Measurements from ENCODE around the gene UHRF1. TPM values are rescaled to one million over a fixed set of nuclear protein-coding genes. Genes with fewer than 3 reads are reported as not detected.

The UHRF1 gene
- polyA plus RNA-seq, 1 of the 3 experiments (the other 2 are of a cell fraction), result 43.4 TPM

DNA sequence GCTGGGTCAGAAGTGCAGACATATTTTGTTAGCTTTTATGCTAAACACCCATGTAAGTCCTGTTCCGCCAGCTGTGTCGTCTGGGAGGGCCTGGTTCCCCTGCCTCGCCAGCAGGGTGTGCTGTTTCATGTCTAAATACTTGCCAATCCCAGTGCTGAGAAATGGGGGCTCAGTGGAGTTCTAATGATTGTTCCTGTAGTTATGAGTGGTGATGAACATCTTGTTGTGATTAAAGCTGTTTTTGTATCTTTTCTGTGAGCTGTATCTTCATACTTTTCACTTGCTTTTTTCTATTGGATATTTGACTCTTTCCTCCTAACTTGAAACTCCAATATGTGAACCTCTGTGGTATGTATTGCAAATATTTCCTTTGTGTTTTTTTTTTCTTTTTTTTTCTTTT, 92.3 kb downstream of the UHRF1 start:
- WGBS (ENCODE audit: low lambda C conversion rate), result 82% methylated on average over 3 of the region's 3 CpGs
- H3F3A ChIP-seq (replicated peaks; ENCODE audit: insufficient read depth), result peaks cover 12% of the 10 kb centered on the region
- TF ChIP-seq SMC3 (IDR thresholded peaks at IDR 0.05; ENCODE audit: low read depth, low read length), result peak; percentile 47
- TF ChIP-seq RAD21 (IDR thresholded peaks at IDR 0.05; ENCODE audit: low read length), result peak; percentile 43
- TF ChIP-seq, protein P1, sequence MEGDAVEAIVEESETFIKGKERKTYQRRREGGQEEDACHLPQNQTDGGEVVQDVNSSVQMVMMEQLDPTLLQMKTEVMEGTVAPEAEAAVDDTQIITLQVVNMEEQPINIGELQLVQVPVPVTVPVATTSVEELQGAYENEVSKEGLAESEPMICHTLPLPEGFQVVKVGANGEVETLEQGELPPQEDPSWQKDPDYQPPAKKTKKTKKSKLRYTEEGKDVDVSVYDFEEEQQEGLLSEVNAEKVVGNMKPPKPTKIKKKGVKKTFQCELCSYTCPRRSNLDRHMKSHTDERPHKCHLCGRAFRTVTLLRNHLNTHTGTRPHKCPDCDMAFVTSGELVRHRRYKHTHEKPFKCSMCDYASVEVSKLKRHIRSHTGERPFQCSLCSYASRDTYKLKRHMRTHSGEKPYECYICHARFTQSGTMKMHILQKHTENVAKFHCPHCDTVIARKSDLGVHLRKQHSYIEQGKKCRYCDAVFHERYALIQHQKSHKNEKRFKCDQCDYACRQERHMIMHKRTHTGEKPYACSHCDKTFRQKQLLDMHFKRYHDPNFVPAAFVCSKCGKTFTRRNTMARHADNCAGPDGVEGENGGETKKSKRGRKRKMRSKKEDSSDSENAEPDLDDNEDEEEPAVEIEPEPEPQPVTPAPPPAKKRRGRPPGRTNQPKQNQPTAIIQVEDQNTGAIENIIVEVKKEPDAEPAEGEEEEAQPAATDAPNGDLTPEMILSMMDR (IDR thresholded peaks at IDR 0.05), result peak; percentile 76
- no peak for TF ChIP-seq FOXJ3 (CRISPR knock-in tag; IDR thresholded peaks at IDR 0.05)
- H3K9me3 ChIP-seq, result no peaks in the 10 kb centered on the region
- H3K27me3 ChIP-seq (ENCODE audit: insufficient read depth), result no peaks in the 10 kb centered on the region
- POLR2A ChIA-PET, result no interaction called here
- CTCF ChIA-PET, result interaction anchor here (0.6 to 3.9 kb wide), 15 partner anchors 14 to 194 kb away, joined by 3 to 29 read pairs (median 5); partner anchors contain the start of gene PLIN3
- H4K20me1 ChIP-seq (ENCODE audit: insufficient read depth), result peaks cover 84% of the 10 kb centered on the region
- H3K4me3 ChIP-seq (ENCODE audit: low read depth in 2 of 2, low read length in 1 of 2), result no peak overlapping the region
- peaks cover 91% of the 10 kb centered on the region for H3K79me2 ChIP-seq (ENCODE audit: insufficient read depth)
- peak; percentile 69 for DNase-seq
- H2AFZ ChIP-seq (ENCODE audit: low read depth), result no peak overlapping the region
- no peak overlapping the region for H3K9ac ChIP-seq
- no peaks in the 10 kb centered on the region for H3K9me2 ChIP-seq
- peaks cover 0 to 9% of the 10 kb centered on the region in 2 experiments; a peak in 1 of 4 replicates for H3K4me1 ChIP-seq (ENCODE audit: control insufficient read depth in 1 of 2, insufficient read depth in 2 of 2, low read depth in 1 of 2, low read length in 1 of 2)
- peak overlapping the region in 1 of 2 experiments; percentile 53; a peak in 2 of 4 replicates for H3K27ac ChIP-seq (ENCODE audit: low read depth in 2 of 2, low read length in 1 of 2)
- 0 out of 2 replicates have a peak overlapping the region, but pooled peaks have one; percentile 18 for H3K4me2 ChIP-seq
- H3K36me3 ChIP-seq (replicated peaks in 1 of 2; ENCODE audit: control insufficient read depth in 1 of 2, insufficient read depth in 2 of 2, low read length in 1 of 2), result peaks cover 3 to 13% of the 10 kb centered on the region in 2 experiments

- H3K4me3 ChIP-seq (ENCODE audit: low read depth in 2 of 2, low read length in 1 of 2), result no peak overlapping the region
- 48% methylated on average over 3 of the region's 4 CpGs for WGBS (ENCODE audit: low lambda C conversion rate)
- peaks cover 85% of the 10 kb centered on the region for H4K20me1 ChIP-seq (ENCODE audit: insufficient read depth)
- ChIA-PET POLR2A (no interaction called here), CTCF (interaction anchor here (0.7 to 3.9 kb wide), 15 partner anchors 14 to 194 kb away, joined by 3 to 29 read pairs (median 4); partner anchors contain the start of gene PLIN3)
- H3K27ac ChIP-seq (ENCODE audit: low read depth in 2 of 2, low read length in 1 of 2), result peak overlapping the region in 1 of 2 experiments; percentile 53; a peak in 2 of 4 replicates
- peaks cover 91% of the 10 kb centered on the region for H3K79me2 ChIP-seq (ENCODE audit: insufficient read depth)
- H3K4me2 ChIP-seq, result peak overlapping the region; percentile 18; the same call in 1 of the 2 replicates
- TF ChIP-seq EZH2phosphoT487 (IDR thresholded peaks at IDR 0.05; ENCODE audit: borderline replicate concordance, low read depth), result no peak
- H3K9me3 ChIP-seq, result no peaks in the 10 kb centered on the region
- H3K36me3 ChIP-seq (replicated peaks in 1 of 2; ENCODE audit: control insufficient read depth in 1 of 2, insufficient read depth in 2 of 2, low read length in 1 of 2), result peaks cover 3 to 13% of the 10 kb centered on the region in 2 experiments
- H3F3A ChIP-seq (replicated peaks; ENCODE audit: insufficient read depth), result peaks cover 12% of the 10 kb centered on the region
- no peak overlapping the region for H3K9ac ChIP-seq
- no peaks in the 10 kb centered on the region for H3K27me3 ChIP-seq (ENCODE audit: insufficient read depth)
- DNase-seq, result no peak
- no peak overlapping the region for H2AFZ ChIP-seq (ENCODE audit: low read depth)
- peaks cover 0 to 9% of the 10 kb centered on the region in 2 experiments; a peak in 1 of 4 replicates for H3K4me1 ChIP-seq (ENCODE audit: control insufficient read depth in 1 of 2, insufficient read depth in 2 of 2, low read depth in 1 of 2, low read length in 1 of 2)
- H3K9me2 ChIP-seq, result no peaks in the 10 kb centered on the region
Observed at GRCh38 chr19:5002143-5002542, 92.8 kb downstream of the UHRF1 start.

DNA sequence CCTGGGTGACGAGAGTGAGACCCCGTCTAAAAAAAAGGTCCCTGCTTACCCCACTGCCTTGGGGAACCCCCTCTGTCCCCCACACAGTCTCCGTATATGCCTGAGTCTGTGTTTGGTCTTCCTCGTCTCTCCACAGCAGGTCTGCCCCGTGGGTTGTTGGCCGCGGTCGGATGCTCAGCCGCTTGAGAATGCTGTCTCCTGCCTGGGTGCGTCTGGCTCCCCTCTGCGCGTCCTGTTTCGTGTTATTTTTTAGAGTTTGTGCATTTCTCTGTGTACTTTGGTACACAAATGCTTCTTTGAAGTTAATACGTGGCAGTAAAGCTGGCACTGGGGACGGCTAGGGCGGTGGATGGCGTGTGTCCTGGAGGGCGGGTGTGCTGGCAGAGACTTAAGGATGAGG, 94.5 kb downstream of the UHRF1 start:
- peaks cover 0 to 9% of the 10 kb centered on the region in 2 experiments; a peak in 1 of 4 replicates for H3K4me1 ChIP-seq (ENCODE audit: control insufficient read depth in 1 of 2, insufficient read depth in 2 of 2, low read depth in 1 of 2, low read length in 1 of 2)
- no peak for TF ChIP-seq TEAD4 (IDR thresholded peaks at IDR 0.05; ENCODE audit: borderline replicate concordance, insufficient read depth)
- TF ChIP-seq PBX3 (IDR thresholded peaks at IDR 0.05), result no peak
- no peak for TF ChIP-seq NFIC (IDR thresholded peaks at IDR 0.05; ENCODE audit: borderline replicate concordance)
- no peak for TF ChIP-seq RXRA (IDR thresholded peaks at IDR 0.05; ENCODE audit: borderline replicate concordance, low read depth)
- TF ChIP-seq RFX5 (IDR thresholded peaks at IDR 0.05; ENCODE audit: low read length), result no peak
- TF ChIP-seq, protein P1 (IDR thresholded peaks at IDR 0.05), result no peak
- no peak for TF ChIP-seq SIN3A (IDR thresholded peaks at IDR 0.05; ENCODE audit: borderline replicate concordance, low read depth, low read length)
- TF ChIP-seq, protein P2, sequence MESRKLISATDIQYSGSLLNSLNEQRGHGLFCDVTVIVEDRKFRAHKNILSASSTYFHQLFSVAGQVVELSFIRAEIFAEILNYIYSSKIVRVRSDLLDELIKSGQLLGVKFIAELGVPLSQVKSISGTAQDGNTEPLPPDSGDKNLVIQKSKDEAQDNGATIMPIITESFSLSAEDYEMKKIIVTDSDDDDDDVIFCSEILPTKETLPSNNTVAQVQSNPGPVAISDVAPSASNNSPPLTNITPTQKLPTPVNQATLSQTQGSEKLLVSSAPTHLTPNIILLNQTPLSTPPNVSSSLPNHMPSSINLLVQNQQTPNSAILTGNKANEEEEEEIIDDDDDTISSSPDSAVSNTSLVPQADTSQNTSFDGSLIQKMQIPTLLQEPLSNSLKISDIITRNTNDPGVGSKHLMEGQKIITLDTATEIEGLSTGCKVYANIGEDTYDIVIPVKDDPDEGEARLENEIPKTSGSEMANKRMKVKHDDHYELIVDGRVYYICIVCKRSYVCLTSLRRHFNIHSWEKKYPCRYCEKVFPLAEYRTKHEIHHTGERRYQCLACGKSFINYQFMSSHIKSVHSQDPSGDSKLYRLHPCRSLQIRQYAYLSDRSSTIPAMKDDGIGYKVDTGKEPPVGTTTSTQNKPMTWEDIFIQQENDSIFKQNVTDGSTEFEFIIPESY (IDR thresholded peaks at IDR 0.05; ENCODE audit: borderline replicate concordance, low read depth), result no peak
- TF ChIP-seq ELF1 (IDR thresholded peaks at IDR 0.05), result no peak
- TF ChIP-seq CHD2 (IDR thresholded peaks at IDR 0.05; ENCODE audit: low read length, partially characterized antibody), result no peak

More for the DNA sequence above, 94.5 kb downstream of the UHRF1 start:
- Histone ChIP-seq H2AFZ (ENCODE audit: low read depth) (no peak overlapping the region), H3K79me2 (ENCODE audit: insufficient read depth) (peaks cover 91% of the 10 kb centered on the region), H4K20me1 (ENCODE audit: insufficient read depth) (peaks cover 83% of the 10 kb centered on the region), H3K36me3 (replicated peaks in 1 of 2; ENCODE audit: control insufficient read depth in 1 of 2, insufficient read depth in 2 of 2, low read length in 1 of 2) (peaks cover 0 to 13% of the 10 kb centered on the region in 2 experiments), H3F3A (replicated peaks; ENCODE audit: insufficient read depth) (peaks cover 12% of the 10 kb centered on the region), H3K4me3 (ENCODE audit: low read depth in 2 of 2, low read length in 1 of 2) (no peak overlapping the region), H3K9me3 (no peaks in the 10 kb centered on the region), H3K9ac (no peak overlapping the region), H3K9me2 (no peaks in the 10 kb centered on the region), H3K27ac (ENCODE audit: low read depth in 2 of 2, low read length in 1 of 2) (no peak overlapping the region), H3K27me3 (ENCODE audit: insufficient read depth) (no peaks in the 10 kb centered on the region), H3K4me2 (no peak overlapping the region)
- ChIA-PET POLR2A (no interaction called here), CTCF (interaction anchor here (1.0 to 3.9 kb wide), 4 partner anchors 22 to 130 kb away, joined by 3 to 29 read pairs (median 11); no protein-coding TSS in a partner anchor)
- WGBS (ENCODE audit: low lambda C conversion rate), result 95% methylated on average over 16 of the region's 18 CpGs
- DNase-seq, result no peak

All from SK-N-SH (cell line).